ENCODE results near the gene P2RX6. TPM values are rescaled to one million over a fixed set of nuclear protein-coding genes. Genes with fewer than 3 reads are reported as not detected.

Gene P2RX6
- 0.29 to 0.82 TPM (median 0.60 TPM) in 5 replicates for total RNA-seq (2022; extraction: Qiagen RNA extraction)

GRCh38 chr22:21014726-21015465, at the start of gene P2RX6:
TSS of gene P2RX6 (plus strand) at chr22:21015165. CDS start at chr22:21015175, 10 bp downstream.

GRCh38 chr22:20966883-20967696, 47.9 kb upstream of the P2RX6 start, which contains the start of gene AIFM3:
TSS of gene AIFM3 (plus strand) at chr22:20967255. CDS start at chr22:20967945, 690 bp downstream.

GRCh38 chr22:20981787-20982562, 33.0 kb upstream of the P2RX6 start, which contains the start of gene LZTR1:
TSS of gene LZTR1 (plus strand) at chr22:20982297. CDS start at chr22:20982372, 75 bp downstream.

GRCh38 chr22:21001601-21002325, 13.2 kb upstream of the P2RX6 start, which contains the start of gene THAP7:
TSS of gene THAP7 (minus strand) at chr22:21002118. CDS start at chr22:21001911, 207 bp downstream.

GRCh38 chr22:21032037-21032867, 17.3 kb downstream of the P2RX6 start, which contains the start of gene SLC7A4:
TSS of gene SLC7A4 (minus strand) at chr22:21032561. CDS start at chr22:21031812, 749 bp downstream.

GRCh38 chr22:21045585-21046294, 30.8 kb downstream of the P2RX6 start, which contains the start of gene LRRC74B:
TSS of gene LRRC74B (plus strand) at chr22:21045946. CDS start at chr22:21045987, 41 bp downstream.

Other genes starting within 250 kb of the P2RX6 start
- gene SERPIND1, start 241.1 kb upstream of the P2RX6 start, total RNA-seq (2022; extraction: Qiagen RNA extraction) = 0.02 to 0.03 TPM in 2 of 5 replicates, not detected in the others
- gene PI4KA, start 156.4 kb upstream of the P2RX6 start, total RNA-seq (2022; extraction: Qiagen RNA extraction) = 16.9 to 20.7 TPM (median 19.7 TPM) in 5 replicates
- 12.1 to 19.4 TPM (median 17.2 TPM) in 5 replicates for gene SNAP29, start 156.2 kb upstream of the P2RX6 start, total RNA-seq (2022; extraction: Qiagen RNA extraction)
- 20.7 to 27.5 TPM (median 21.5 TPM) in 5 replicates for gene CRKL, start 97.8 kb upstream of the P2RX6 start, total RNA-seq (2022; extraction: Qiagen RNA extraction)
- gene AIFM3, start 47.9 kb upstream of the P2RX6 start, total RNA-seq (2022; extraction: Qiagen RNA extraction) = 1.9 to 4.2 TPM (median 3.2 TPM) in 5 replicates
- gene LZTR1, start 32.9 kb upstream of the P2RX6 start, total RNA-seq (2022; extraction: Qiagen RNA extraction) = 12.6 to 21.2 TPM (median 17.1 TPM) in 5 replicates
- gene THAP7, start 13.0 kb upstream of the P2RX6 start, total RNA-seq (2022; extraction: Qiagen RNA extraction) = 15.7 to 23.9 TPM (median 23.1 TPM) in 5 replicates
- not detected in 5 replicates for gene SLC7A4, start 17.4 kb downstream of the P2RX6 start, total RNA-seq (2022; extraction: Qiagen RNA extraction)
- gene LRRC74B, start 30.8 kb downstream of the P2RX6 start, total RNA-seq (2022; extraction: Qiagen RNA extraction) = 0.05 to 0.06 TPM in 2 of 5 replicates, not detected in the others